GM19397 (cell line): Measurements from ENCODE around the gene PLXNA3.
"Not testable (repeated sequence)": the region's sequence is repeated elsewhere in the genome, so short reads cannot be mapped to it uniquely, and the experiment has no call there.

Experiments used
- ATAC-seq: cut with Tn5 transposase; IDR thresholded peaks from one replicate; pipeline ENCODE4 v1.9.1; 2021; ENCODE audit warnings: mild to moderate bottlenecking, moderate library complexity; ENCODE audit not compliant: unreplicated experiment

The PLXNA3 gene

DNA sequence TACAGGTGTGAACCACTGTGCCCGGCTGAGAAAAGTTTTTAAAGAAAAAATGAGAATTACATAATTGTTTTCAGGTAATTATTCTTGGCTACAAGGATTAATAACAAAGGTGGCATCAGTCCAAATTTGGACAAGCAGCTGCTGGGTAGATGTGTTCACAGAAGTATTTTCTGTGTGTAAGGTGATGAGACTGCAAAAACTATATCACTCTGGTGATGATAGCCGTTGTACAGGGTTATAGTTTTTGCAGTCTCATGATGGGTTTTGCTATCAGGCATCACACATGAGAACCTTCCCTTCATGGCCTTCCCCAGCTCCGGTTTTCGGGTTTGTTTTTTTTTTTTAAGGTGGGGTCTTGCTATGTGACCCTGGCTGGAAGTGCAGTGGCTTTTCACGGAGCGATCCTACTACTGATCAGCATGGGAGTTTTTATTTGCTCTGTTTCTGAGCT, 37.4 kb downstream of the PLXNA3 start:
- ATAC-seq = no peak

DNA sequence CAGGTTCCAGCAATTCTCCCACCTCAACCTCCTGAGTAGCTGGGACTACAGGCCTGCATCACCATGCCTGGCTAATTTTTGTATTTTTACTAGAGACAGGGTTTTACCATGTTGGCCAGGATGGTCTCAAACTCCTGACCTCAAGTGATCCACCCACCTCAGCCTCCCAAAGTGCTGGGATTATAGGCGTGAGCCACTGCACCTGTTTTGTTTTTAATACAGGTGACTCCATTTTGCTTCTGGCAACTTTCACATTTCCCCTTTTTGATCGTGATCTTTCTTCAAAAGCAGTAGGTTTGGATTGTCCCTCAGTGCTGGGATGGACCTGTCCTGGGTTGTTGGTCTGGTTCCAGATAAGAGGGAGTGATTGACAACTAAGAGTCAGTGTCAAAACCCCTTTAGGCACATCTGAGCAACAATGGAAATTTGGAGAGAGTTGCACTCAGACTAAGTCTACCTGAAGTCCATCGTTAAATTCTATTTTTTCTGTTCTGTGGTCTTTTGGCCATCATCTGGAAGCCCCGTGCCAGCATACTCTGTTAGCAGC, 38.6 kb downstream of the PLXNA3 start:
- not testable (repeated sequence) for ATAC-seq

DNA sequence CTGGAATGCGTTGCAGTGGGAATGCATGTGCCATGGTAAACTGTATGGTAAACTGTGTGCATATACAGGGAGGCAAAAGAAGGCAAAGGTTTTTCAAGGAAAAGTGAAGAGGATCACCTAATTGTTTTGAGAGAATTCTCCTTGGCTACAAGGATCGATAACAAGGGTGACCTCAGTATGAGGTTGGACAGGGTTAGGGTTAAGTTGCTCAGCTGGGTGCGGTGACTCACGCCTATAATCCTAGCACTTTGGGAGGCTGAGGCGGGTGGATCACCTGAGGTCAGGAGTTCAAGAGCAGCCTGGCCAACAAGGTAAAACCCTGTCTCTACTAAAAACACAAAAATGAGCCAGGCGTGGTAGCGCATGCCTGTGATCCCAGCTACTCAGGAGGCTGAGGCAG, 43.3 kb downstream of the PLXNA3 start:
- ATAC-seq = not testable (repeated sequence)

DNA sequence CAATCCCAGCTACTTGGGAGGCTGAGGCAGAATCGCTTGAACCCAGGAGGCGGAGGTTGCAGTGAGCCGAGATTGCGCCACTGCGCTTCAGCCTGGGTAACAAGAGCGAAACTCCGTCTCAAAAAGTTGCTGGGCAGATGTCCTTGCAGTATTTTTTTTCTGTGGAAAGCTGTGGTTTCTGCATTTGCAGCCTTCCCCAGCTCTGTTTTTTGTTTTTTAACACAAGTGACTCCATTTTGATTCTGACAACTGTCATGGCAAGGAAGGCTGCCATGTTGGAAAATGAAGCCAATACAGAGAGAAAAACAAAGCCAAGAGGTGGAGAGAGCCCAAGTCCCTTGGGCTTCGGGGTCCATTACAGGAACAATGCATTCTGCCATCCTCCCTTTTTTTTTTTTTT, 44.0 kb downstream of the PLXNA3 start:
- no peak for ATAC-seq

DNA sequence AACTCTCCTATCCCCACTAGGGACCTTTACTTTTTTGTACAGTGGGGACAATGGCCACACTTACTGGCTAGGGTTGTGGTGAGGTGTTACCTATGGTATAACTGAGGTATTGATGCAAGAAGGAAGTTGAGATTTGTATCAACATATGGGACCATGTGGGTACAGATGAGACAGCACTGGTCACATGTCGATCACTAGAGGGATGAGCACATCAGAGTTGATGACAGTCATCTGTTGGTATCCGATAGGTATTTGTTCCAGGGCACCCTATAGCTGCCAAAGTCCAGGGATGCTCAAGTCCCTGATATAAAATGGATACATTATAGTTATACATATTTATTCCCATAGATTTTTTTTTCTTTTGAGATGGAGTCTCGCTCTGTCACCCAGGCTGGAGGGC, 44.9 kb downstream of the PLXNA3 start:
- ATAC-seq = no peak

DNA sequence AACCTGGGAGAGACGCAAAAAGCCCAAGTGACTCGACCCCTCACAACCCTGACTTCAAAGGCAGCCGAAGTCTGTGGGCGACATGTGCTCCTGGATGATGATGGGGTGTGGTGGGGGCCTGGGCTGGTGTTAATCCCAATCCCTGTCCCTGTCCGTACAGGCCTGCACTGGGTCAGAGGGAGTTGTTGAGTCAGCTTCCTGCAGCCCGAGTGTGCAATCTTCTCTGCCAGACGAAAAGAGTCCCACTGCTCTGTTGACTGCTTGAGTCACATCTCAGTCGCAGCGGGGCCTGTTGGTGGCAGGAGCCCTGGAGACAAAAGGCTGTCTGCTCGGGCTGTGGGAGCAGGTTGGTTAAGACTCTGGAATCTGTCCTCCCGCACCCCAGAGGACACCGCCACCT, 47.7 kb downstream of the PLXNA3 start:
- ATAC-seq = no peak

DNA sequence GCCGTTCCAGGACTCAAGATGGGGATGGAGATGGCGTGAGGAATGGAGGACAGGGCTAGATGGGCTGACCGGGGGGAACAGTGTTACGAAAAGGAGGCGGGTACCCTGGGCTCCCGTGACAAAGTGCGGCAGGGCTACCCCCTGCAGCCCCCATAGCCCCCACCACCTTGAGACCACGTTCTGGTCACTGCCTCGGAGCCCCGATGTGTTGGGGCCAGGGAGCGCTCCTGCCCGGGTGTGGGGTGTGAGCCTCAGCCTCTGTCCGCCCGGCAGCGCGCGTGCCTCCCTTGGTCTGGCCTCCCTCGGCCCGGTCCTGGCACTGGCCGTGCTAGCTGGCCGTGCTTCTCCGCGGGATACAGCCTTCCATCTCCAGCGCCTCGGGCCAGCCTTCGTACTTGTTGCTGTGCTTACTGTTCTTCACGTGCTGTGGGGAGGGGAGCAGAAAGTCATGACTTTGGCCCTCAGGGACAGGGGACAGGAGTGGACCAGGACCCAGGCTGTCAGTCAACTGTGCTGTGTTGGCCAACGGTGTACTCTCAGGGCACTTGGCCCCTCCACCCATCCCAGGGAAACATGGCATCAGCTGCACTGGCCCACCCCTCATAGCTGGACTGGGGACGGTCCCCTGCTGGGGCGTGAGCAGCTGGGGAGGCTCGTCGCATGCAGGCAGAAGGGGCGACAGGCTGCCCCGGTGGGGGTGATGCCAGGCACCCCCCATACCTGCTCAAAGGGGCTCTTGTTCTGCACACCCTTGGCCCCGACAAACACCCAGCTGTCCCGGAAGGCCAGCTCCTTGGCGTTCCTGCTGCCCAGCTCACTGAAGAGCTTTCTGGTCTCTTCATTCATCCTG, 48.6 kb downstream of the PLXNA3 start:
- ATAC-seq = no peak

DNA sequence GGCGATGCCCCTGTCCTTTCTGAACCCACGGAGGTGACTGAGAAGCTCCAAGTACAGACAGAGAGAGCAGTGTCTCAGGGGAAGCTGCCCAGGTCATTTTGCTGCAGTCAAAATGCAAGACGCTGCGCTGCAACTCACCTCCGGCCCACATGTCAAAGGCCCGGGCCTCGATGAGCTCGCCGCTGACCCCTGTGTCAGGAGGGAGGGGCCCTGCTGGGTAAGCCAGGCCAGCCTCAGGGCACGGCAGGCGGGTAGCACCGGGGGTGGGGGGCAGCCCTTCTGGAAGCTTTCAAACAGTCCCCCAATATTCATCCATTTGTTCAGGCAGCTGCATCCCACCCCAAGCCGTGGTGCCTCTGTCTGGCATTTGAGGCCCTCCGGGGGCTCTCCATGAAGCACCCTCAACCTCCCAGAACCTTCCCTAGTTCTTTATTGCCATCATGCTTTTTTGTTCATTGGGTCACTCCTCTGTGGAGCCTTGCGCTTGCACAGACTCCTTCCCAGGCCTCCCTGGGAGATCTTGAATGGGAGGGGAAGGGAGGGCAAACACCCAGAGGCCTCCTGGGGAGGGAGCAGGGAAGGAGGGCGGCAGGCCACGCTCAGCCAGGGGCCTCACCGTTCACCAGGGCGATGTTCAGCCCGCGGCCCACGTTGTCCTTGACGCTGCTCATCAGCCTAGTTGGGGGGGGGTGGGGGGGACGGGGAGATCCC, 49.7 kb downstream of the PLXNA3 start:
- ATAC-seq = no peak

DNA sequence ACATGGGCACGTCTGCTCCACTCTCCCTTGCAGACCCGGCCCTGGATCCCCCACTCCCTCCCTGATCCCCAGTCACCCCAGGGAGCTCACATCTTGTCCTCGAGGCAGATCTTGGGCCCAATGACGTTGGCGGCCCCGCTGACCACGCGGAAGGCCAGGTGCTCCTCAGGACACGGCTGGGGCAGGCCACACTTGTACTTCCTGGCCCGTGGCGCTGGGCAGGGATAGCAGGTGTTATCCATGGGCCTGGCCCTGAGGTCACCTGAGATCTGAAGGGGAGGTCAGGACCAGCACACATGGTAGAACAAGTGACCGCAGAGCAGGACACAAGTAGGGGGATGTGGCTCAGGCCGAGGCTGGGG, 50.3 kb downstream of the PLXNA3 start:
- ATAC-seq = no peak

DNA sequence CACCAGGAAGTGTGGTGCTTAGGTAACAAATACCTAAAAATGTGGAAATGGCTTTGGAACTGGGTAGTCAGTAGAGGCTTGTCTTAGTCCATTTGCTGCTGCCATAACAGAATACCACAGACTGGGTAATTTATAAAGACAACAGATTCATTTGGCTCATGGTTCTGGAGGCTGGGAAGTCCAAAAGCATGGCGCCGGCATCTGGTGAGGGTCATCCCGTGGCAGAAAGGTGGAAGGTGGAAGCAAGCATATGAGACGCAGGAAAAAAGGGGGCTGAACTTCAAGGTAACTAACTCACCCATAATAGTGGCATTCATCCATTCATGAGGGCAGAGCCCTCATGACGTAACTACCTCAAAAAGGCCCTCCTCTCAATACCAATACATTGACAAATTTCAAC, 51.4 kb downstream of the PLXNA3 start:
- ATAC-seq = no peak

DNA sequence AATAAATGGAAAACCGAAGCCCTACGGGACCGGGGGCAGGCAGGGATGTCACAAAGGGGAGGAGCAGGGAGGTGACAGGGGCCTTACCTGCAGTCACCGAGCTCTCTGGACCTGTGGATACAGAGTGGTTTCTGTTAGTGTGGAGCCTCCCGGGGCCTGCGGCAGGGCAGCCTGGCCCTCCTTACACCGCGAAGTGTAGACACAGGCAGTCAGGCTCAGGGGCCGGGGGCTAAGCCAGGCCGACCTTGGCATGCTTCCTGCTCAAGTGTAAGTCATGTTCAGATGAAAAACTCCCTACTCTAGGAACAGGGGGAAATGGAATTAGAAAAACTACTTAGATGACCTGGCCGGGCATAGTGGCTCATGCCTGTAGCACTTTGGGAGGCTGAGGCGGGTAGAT, 53.7 kb downstream of the PLXNA3 start:
- no peak for ATAC-seq

DNA sequence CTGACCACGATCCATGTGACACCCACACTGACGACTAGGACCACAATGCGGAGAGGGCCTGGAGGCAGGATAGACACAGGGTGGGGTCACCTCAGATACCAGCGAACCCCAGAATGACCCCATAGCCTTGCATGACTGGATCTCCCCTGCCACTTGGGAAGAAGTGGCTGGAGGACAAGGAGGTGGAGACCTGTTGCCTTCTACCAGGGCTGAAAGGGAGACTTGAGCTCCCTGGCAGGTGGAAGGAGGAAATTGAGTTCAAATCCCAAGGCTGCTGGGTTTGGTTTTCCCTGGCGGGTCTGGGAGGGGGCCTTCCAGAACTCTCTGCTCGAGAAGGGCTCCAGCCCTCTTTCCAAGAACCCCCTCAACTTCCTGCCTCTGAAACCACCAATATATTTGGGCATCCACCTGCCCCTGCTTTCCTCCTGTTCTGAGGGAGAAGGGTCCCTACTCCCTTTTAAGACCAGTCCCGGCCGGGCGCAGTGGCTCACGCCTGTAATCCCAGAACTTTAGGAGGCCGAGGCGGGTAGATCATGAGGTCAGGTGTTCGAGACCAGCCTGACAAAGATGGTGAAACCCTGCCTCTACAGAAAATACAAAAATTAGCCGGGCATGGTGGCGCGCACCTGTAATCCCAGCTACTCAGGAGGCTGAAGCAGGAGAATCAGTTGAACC, 54.9 kb downstream of the PLXNA3 start:
- no peak for ATAC-seq

DNA sequence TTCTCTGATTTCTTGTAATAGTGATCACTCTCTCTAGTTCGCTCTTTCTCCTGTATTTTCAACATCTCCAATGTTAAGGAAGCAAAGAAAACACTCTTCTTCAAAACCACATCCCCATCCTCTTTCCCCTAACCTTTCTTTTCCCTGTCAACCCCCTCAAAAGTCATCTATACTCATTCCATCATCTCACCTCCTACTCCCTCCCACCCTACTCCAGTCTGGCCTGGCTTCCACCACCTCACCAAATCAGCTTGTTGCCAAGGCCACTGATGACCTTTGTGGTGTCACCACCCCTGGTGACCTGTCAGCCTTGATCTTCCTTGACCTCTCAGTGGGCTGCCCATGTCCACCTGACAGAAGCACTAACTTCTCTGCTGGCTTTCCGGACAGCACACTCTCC, 55.6 kb downstream of the PLXNA3 start:
- no peak for ATAC-seq

DNA sequence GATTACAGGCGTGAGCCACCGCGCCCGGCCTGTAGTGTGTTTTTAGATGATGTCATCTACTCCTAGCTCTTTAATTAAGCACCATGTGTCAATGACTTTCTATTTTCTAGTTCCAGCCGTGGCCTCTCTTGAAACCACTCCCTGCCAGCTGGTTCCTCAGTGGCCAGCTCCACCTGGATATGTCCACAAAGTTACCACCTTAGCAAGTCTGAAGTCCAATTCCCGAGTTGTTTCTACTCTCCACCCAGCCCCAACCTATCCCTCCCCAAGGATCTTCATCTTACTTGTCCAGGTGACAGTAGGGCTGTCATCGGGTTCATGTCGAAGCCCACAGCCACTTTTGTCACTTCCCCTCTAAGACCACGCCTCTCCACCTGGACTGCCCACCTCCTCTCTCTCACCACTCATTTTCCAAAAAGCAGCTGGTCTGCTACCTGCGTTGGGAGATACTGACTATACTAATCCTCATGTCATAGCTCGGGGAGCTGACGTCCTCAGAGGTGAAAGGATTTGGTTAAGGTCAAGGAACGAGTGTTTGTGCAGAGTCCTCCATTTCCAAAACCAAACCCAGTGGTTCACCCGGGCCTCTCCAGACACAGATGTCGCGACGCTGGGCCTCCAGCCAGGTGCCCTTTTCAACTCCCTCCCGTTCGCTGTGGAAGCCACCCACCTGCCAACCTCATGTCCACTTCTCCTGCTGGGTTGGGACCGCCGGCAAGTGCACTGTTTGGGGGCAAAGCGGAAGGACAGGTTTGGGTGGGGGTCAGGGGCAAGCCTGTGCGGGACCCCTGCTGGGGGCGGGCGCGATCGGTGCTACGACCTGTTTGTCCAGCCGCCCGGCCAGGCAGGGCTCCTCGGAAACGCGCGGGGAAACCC, 57.2 kb downstream of the PLXNA3 start:
- ATAC-seq = peak; percentile 2

DNA sequence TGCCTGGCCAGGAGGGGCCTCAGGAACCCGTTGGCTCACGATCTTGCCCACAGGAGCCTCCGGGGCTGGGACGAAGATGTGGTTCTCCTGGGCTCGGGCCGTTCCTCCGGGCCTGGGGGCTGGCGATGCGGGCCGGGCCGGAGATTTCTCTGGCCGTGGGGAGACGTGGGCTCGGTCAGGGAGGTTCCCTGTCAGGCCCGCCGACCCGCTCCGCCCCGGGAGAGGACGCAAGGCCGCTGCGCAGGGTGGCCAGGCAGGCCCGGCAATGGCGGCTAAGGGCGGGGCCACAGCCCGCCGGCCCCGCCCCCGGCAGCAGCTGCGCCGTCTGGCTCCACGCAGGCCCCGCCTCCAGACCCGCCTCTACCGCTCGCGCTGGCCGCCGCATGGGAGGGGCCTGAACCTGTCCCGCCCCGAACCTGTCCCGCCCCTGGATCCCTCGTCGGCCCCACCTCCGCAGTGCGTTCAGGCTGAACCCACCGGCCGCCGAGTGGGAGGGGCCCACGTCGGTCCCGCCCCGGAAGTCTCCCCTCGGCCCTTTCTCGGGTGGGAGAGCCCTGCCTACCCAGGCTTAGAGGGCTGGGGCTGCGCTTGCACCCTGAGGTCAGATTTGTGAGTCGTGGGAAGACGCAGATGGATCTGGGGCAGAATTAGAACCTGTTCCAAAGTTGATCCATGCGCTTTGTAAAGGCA, 58.0 kb downstream of the PLXNA3 start, which contains the start of gene FAM3A:
Gene FAM3A (minus strand): TSS at position 267 of the 690 bp plus-strand sequence. CDS start 460 bp downstream, outside the sequence.
- ATAC-seq = peak; percentile 93

DNA sequence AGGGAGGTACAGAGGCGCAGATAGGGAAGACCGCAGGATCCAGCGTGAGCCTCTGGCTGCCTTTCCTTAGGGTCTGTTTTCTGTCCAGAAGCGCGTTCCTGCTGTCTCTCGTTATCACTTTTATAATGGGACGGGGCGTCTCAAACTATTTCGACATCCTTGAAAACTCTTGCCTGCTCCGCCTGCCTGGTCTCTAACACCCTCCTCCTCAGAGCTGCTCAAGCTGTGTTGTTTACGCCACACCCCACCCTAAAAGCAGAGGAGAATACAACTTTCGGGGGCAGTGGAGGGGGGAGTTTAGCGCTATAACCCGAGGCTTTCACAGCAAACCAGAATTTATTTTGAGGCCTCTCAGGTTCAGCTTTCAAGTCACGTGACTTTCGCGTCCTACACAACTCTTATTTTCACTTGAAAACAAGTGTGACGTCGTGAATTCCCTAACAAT, 58.6 kb downstream of the PLXNA3 start:
- no peak for ATAC-seq

DNA sequence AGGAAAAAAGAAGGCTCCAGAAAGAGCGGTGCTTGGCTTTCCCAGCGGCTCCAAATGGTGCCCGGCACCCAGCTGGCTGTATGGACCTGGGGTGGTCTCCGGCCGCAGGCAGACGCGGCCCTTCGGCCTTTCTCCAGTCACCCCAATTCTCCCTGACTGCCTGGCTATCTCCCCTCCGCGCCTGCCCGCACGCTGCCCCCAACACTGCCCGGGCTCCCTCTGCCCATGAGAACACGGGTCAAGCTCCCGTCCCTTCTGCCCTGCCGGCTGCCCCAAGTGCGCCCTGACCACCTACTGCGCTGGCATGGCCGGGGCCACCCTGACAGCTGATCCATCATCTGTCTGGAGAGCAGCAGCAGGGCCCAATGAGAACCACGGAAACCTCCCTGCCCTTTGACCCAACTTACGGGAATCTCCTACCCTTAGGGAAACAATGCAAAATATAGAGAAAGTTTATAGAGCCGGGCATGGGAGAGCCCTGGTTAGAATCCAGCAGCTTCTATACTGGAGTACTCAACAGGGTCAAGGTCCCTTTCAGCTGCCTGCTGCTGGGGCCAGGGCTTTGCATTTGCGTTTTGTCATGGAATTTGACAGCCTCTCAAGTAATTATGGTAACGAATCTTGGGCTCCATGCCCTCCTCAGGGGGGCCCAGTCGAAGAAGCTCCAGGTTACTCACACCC, 59.2 kb downstream of the PLXNA3 start:
- ATAC-seq = no peak

DNA sequence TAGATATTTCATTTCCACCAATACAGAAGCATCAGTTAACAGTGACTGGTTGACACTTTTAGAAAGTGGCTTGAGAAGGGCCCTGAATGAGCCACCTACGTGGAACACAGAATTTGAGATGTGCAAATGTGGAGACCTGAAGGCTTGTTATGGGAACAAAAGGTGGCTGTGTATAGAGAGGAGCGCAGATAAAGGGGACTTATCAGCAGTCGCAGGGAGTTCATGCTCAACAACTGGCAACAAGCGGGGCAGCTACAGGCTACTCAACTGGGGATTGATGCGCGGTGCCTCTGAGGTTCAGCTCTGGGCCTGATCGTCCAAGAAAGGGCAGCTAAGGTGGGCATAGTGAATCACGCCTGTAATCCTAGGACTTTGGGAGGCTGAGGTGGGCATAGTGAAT, 61.3 kb downstream of the PLXNA3 start:
- no peak for ATAC-seq
